Stomach smooth muscle (tissue), 2 donors: Measurements from ENCODE around the gene KCNG2.

Experiments
- H3K27ac ChIP-seq: one replicate; pipeline ENCODE4 v1.7.0; 2013; ENCODE audit warnings: mild to moderate bottlenecking, low read length, inconsistent platforms
- H3K27me3 ChIP-seq, 2 donors: one replicate each; pipeline ENCODE4 v1.7.0; 2013; ENCODE audit warnings: low read length in 2 of 2; ENCODE audit not compliant: insufficient read depth in 2 of 2, control insufficient read depth in 1 of 2
- H3K36me3 ChIP-seq, 2 donors: one replicate each; pipeline ENCODE4 v1.7.0; 2013; ENCODE audit warnings: low read length in 2 of 2; ENCODE audit not compliant: control insufficient read depth in 2 of 2, insufficient read depth in 2 of 2
- H3K4me1 ChIP-seq: one replicate; pipeline ENCODE4 v1.7.0; 2013; ENCODE audit warnings: low read length; ENCODE audit not compliant: control insufficient read depth, insufficient read depth
- H3K4me3 ChIP-seq, 2 donors: one replicate each; pipeline ENCODE4 v1.7.0; 2013; ENCODE audit warnings: low read length in 2 of 2
- H3K9ac ChIP-seq, 2 donors: one replicate each; pipeline ENCODE4 v1.7.0; 2013; ENCODE audit warnings: low read length in 2 of 2, mild to moderate bottlenecking in 1 of 2
- H3K9me3 ChIP-seq, 2 donors: one replicate each; pipeline ENCODE4 v1.7.0; 2013; ENCODE audit warnings: low read length in 2 of 2; ENCODE audit not compliant: control insufficient read depth in 2 of 2
- donor health status: healthy.
- donor health status: Pancreatic carcinoma.

KCNG2 gene

DNA sequence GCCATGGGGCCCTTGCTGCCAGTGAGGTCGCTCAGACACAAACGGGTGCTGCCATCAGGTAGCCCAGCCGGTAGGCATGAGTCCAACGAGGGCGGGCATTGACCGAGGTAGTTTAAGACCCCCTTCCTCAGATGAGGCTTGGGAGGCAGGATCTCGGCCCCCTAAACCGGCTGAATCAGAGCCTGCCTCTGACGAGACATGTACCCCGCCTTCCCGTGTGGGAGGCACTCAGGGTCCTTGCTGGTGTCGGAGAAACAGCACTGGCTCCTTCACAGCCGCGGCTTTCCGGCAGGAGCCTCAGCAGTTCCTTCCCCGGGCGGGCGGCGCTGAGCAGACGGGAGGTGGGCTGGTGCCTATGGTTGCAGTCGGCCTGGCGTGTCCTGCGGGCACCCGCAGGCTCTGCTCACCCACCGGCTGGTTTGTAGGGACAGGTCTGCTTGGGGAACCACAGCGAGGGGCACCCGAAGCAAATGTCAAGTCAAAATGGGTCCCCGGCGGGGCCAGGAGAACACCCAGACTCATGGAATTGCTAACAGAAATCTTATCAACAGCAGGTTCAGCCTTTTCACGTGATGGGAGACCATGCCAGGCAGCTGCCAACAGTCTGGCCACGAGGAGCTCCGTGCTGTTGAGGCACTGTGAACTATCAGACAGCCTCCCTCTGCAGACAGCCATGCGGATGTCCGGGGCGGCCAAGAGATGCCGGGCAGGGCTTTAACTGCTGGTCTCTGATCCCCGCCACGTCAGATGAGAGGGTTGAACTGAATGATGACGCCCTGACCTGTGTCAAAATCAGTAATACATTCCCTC, 2.8 kb downstream of the KCNG2 start:
- Histone ChIP-seq H3K27ac (no peak overlapping the region), H3K9me3 (no peaks in the 10 kb centered on the region), H3K27me3 (peaks cover 31 to 45% of the 10 kb centered on the region in 2 donors), H3K4me3 (no peak overlapping the region), H3K9ac (no peak overlapping the region), H3K4me1 (peaks cover 7% of the 10 kb centered on the region), H3K36me3 (no peaks in the 10 kb centered on the region)

DNA sequence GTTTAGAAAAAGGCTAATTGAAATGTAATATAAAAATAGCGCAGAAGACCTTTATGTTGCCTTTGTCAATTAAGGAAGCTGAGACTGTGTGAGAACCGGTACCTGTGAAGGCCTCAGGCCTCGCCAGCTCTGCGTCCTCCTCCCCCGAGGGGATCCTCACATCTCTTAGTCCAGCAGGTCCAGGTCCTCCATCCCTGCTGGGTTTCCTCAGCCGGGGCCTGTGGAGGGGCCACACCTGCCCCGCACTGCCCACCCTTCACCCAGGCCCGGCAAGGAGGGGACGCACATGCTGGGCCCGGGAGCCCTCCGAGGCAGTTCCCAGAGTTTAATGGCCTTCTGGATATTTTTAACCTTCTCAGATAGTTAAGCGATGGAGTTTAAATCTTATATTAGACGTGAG, 3.5 kb downstream of the KCNG2 start:
- H3K27me3 ChIP-seq, result peaks cover 31 to 41% of the 10 kb centered on the region in 2 donors
- no peak overlapping the region for H3K9ac ChIP-seq
- no peaks in the 10 kb centered on the region for H3K36me3 ChIP-seq
- H3K27ac ChIP-seq, result no peak overlapping the region
- H3K9me3 ChIP-seq, result no peaks in the 10 kb centered on the region
- peaks cover 7% of the 10 kb centered on the region for H3K4me1 ChIP-seq
- H3K4me3 ChIP-seq, result no peak overlapping the region

DNA sequence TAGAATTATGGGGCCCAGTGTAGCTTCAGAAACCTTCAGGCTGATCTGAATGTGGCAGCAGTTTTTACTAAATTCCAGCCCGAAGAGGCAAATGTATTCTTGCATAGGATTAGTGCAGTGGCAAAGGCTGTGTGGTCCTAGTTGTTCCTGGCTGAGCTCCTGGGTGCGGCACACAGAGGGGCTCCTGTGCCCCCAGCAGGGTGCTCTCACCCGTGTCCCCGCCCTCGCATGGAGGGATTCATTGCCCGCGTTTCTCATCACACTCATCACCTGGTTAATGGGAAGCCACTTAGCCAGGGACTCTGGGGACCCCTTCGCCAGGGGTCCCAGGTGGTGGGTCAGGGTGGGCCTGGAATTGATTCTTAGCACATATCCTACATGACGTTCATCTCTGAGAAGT, 3.9 kb downstream of the KCNG2 start:
- Histone ChIP-seq H3K36me3 (no peaks in the 10 kb centered on the region), H3K27me3 (peaks cover 28 to 37% of the 10 kb centered on the region in 2 donors), H3K4me3 (no peak overlapping the region), H3K9ac (no peak overlapping the region), H3K9me3 (no peaks in the 10 kb centered on the region), H3K4me1 (peaks cover 7% of the 10 kb centered on the region), H3K27ac (no peak overlapping the region)

DNA sequence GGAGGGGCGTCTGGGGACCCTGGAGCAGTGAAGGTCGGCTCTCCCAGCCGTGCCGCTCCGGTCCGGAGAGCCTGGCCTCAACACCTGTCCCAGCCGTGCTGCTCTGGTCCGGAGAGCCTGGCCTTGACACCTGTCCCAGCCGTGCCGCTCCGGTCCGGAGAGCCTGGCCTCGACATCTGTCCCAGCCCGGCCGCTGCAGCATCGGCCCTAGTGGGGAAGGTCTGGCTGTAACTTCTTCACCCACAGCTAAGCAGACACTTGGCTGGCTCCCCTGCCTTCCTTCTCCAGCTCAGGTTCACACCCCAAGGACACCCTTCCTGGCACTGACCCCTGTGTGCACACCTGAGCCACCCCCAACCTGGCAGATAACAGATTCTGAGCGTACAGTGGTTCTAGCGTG, 4.6 kb downstream of the KCNG2 start:
- Histone ChIP-seq H3K36me3 (no peaks in the 10 kb centered on the region), H3K27me3 (peaks cover 22 to 30% of the 10 kb centered on the region in 2 donors), H3K9me3 (no peaks in the 10 kb centered on the region), H3K9ac (no peak overlapping the region), H3K4me1 (peaks cover 4% of the 10 kb centered on the region), H3K27ac (no peak overlapping the region), H3K4me3 (no peak overlapping the region)

DNA sequence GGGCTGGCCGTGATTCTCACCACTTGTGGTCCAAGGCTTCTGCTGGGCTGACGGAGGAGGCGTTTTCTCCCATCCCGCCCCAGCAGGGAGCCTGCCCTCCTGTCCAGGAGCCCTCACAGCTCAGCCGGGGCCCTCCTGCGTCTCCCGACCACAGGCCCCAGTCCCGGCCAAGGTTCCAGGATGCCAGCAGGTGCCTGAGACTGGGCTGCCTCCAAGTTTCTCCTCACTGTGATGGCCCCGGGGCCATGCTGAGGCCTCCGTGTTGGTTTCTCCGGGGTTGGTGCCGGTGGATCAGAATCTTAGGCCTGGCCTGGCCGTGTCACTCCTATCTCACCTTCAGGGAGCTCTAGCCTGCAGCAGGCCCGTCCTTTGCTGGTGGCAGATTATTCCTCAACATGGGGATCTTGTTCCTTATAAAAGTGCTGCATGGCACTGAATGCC, 5.9 kb downstream of the KCNG2 start:
- H3K9ac ChIP-seq, result no peak overlapping the region
- H3K4me1 ChIP-seq, result no peaks in the 10 kb centered on the region
- no peaks in the 10 kb centered on the region for H3K9me3 ChIP-seq
- H3K27ac ChIP-seq, result no peak overlapping the region
- peaks cover 19 to 21% of the 10 kb centered on the region in 2 donors for H3K27me3 ChIP-seq
- H3K36me3 ChIP-seq, result no peaks in the 10 kb centered on the region
- H3K4me3 ChIP-seq, result no peak overlapping the region

DNA sequence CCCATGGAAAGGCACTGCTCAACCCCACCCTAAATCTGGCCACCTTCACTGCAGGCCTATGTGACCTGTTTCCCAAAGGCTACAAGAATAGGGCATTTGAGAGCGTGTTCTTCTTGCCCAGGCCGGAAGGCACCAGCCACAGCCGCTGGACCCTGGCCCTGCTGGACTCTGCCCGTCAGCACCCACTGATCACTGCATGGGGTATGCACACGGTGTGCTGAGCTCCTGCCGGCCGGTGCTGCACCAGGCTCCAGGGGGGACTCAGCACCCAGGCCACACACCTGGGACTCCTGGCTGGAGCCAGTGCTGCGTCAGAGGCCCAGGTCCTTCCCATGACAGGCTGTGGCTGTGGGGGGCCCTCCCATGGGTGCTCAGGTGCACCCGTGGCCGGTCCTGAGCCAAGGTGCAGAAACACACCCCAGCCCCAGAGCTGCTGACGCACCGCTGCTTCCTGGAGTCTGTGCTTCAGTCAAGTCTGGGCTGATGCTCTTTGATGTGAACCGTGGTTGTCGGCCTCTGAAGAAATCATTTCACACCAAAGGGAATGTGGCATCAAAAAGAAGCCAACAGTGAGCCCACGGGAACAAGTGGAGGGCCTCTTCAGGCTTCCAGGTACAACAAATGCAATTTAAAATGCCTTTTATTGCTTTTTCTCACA, 6.5 kb downstream of the KCNG2 start:
- Histone ChIP-seq H3K36me3 (no peaks in the 10 kb centered on the region), H3K9me3 (no peaks in the 10 kb centered on the region), H3K4me1 (no peaks in the 10 kb centered on the region), H3K4me3 (no peak overlapping the region), H3K27ac (no peak overlapping the region), H3K9ac (no peak overlapping the region), H3K27me3 (peaks cover 12 to 15% of the 10 kb centered on the region in 2 donors)

DNA sequence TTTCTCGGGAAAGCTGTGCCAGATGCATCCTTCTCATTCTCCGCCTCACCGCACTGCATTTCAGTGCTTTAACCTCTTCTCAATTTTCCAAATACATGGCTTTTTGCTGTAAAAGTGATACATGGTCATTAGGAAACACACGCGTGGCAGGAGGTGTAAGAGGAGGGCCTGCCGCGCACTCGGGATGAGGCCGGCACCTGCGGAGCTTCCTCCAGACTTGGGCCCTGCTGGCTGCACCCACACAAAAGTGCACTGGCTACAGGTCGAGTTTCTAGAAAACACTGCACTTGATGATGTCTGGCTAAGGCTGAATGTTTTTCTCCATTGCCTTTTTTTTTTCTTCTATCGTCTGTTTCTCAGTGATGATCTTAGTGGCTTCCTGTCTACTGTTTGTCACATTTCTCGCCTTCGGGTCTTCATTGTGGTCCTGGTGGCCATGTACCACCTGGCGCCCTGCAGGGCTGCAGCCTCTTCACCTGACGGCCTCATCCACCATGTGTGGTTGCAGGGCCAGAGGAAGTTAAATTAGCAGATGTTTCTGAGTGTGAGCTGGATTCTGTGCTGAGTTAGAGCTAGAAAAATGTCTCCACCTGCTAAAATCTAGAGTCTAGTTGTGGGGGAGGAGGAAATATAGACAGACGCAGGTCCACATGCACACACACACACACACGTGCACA, 7.6 kb downstream of the KCNG2 start:
- H3K27ac ChIP-seq, result no peak overlapping the region

DNA sequence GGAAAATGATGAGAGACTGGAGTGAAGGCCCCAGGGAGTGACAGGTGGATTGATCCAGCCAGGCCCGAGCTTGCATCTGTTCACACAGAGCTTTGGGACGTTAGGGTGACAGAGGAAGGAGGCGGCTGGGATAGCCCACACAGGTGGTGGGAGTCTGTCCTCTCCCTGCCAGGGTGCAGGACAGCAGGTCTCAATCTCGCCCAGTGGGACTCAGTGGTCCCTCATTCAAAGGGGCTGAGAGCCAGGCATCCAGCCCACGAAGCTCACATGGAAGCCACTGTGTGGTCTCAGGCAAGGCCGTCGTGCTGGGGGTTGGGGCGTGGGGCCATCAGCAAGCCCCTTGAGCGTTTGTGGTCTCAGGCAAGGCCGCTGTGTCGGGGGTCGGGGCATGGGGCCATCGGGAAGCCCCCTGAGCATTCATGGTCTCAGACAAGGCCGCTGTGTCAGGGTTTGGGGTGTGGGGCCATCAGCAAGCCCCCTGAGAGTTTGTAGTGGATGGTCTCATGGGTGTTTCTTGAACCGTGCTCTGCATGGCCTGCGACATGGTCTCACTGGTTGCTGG, 8.3 kb downstream of the KCNG2 start:
- Histone ChIP-seq H3K4me3 (no peak overlapping the region), H3K4me1 (no peaks in the 10 kb centered on the region), H3K9me3 (peaks cover 0 to 2% of the 10 kb centered on the region in 2 donors), H3K36me3 (no peaks in the 10 kb centered on the region), H3K9ac (no peak overlapping the region), H3K27ac (no peak overlapping the region), H3K27me3 (peaks cover 0 to 3% of the 10 kb centered on the region in 2 donors)

More for the DNA sequence above, 7.6 kb downstream of the KCNG2 start:
- H3K9me3 ChIP-seq, result peaks cover 0 to 2% of the 10 kb centered on the region in 2 donors
- no peak overlapping the region for H3K4me3 ChIP-seq
- H3K9ac ChIP-seq, result no peak overlapping the region
- no peaks in the 10 kb centered on the region for H3K4me1 ChIP-seq
- no peaks in the 10 kb centered on the region for H3K36me3 ChIP-seq
- peaks cover 3 to 4% of the 10 kb centered on the region in 2 donors for H3K27me3 ChIP-seq

DNA sequence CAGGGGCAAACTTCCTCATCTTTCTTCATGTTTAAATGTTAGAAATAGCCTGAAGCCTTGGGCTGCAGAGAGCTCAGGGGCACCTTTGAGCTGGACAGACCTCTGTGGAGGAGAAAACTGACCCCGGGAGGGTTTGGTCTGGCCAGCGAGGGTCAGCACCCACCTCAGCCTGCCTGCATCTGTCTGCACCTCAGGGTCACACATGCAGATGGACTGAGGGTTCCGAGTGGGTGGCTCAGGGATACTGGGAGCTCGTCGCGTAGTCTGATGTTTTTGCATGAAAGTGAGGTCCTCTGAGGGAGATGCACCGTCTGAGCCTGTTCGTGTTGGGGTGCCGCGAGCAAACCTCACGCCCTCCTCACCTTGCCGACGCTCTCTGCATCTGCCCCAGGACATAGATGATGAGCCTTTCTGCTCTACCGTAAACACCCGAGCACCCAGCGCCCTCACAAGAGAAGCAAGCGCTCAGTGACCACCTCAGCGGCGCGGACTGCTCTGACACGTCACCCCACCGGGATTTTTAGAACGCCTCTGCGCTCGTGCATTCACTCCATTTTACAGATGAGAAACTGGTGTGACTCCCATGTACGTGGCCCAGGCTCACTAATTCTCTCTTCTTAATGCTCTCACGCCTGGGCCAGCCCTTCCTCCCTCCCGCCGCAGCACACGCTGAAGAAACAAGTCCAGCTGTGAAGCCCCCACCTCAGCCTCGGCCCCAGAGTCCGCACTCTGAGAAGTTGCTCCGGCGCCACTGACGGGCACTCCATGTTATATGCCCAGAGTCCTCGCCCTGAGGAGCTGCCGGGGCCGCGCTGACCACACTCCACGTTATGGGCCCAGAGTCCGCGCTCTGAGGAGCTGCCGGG, 9.5 kb downstream of the KCNG2 start:
- H3K4me3 ChIP-seq, result no peak overlapping the region

More for the DNA sequence above, 9.5 kb downstream of the KCNG2 start:
- peaks cover 0 to 2% of the 10 kb centered on the region in 2 donors for H3K9me3 ChIP-seq
- no peak overlapping the region for H3K27ac ChIP-seq
- no peaks in the 10 kb centered on the region for H3K36me3 ChIP-seq
- no peaks in the 10 kb centered on the region for H3K4me1 ChIP-seq
- no peak overlapping the region for H3K9ac ChIP-seq
- H3K27me3 ChIP-seq, result no peaks in the 10 kb centered on the region
